KMS-11 (cell line): ENCODE measurements around the gene CTNNA3.

ENCODE experiments used
- H2AFZ ChIP-seq: fragments of 200-600 bp; sonication (generic); 2 replicates; pipeline ENCODE4 v1.6.1; 2016; ENCODE audit warnings: antibody characterized with exemption, mixed run types, low read depth
- H3K27ac ChIP-seq: fragments of 200-600 bp; sonication (generic); 2 replicates; pipeline ENCODE4 v1.6.1; 2016; ENCODE audit warnings: mild to moderate bottlenecking, mixed run types
- H3K27me3 ChIP-seq: fragments of 200-600 bp; sonication (generic); 2 replicates; pipeline ENCODE4 v1.6.1; 2017; ENCODE audit warnings: mild to moderate bottlenecking, low read depth, mixed run types, moderate library complexity; ENCODE audit not compliant: insufficient read depth
- H3K36me3 ChIP-seq: fragments of 200-600 bp; sonication (generic); 2 replicates; pipeline ENCODE4 v1.6.1; 2017; ENCODE audit warnings: mild to moderate bottlenecking, mixed run types; ENCODE audit not compliant: insufficient read depth
- H3K4me1 ChIP-seq: fragments of 200-600 bp; sonication (generic); 2 replicates; pipeline ENCODE4 v1.6.1; 2016; ENCODE audit warnings: mild to moderate bottlenecking, low read depth, mixed run types; ENCODE audit not compliant: poor library complexity, severe bottlenecking
- H3K4me2 ChIP-seq: fragments of 200-600 bp; sonication (generic); 2 replicates; pipeline ENCODE4 v1.7.0; 2016; ENCODE audit warnings: mild to moderate bottlenecking, mixed run types
- H3K4me3 ChIP-seq: fragments of 200-600 bp; sonication (generic); IDR thresholded peaks from 2 replicates; pipeline ENCODE4 v1.6.1; 2017; ENCODE audit warnings: low read depth, low read length, mixed read lengths; ENCODE audit not compliant: insufficient read depth
- H3K79me2 ChIP-seq: fragments of 200-600 bp; sonication (generic); 2 replicates; pipeline ENCODE4 v1.6.1; 2016; ENCODE audit warnings: low read depth, mixed run types; ENCODE audit not compliant: insufficient read depth
- H3K9ac ChIP-seq: fragments of 200-600 bp; sonication (generic); 2 replicates; pipeline ENCODE4 v1.6.1; 2016; ENCODE audit warnings: mild to moderate bottlenecking, mixed run types
- H4K20me1 ChIP-seq: fragments of 200-600 bp; sonication (generic); 2 replicates; pipeline ENCODE4 v1.6.1; 2016; ENCODE audit warnings: mild to moderate bottlenecking, mixed run types; ENCODE audit not compliant: insufficient read depth
- TF ChIP-seq, protein P1 (sequence below): fragments of 200-600 bp; sonication (generic); conservative IDR thresholded peaks from 2 replicates; pipeline ENCODE4 v1.6.1; 2017; ENCODE audit warnings: low read depth, mild to moderate bottlenecking, antibody characterized with exemption, low read length, moderate library complexity, mixed read lengths

CTNNA3 gene

DNA sequence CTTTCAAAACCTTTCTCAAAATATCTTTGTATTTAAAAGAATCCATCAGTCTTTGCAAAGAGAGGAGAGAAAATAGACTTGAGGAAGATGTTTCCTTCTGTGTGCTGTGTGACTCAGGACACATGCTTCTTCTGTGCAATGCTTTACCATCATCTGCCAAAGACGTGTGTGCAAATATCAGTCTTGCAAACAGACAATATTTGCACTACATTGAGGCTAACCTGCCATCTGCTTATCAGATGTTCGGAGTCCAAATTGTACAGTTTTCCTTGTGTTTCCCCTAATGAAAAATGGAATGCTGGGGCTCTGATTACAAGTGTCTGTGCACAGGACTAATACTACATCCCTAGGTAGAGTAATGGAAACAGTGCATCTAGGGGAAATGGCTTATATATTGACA is 1123.3 kb downstream of the CTNNA3 start:
- Histone ChIP-seq H3K9ac (no peak overlapping the region), H3K27ac (no peak overlapping the region), H3K4me2 (no peak overlapping the region), H3K36me3 (no peaks in the 10 kb centered on the region), H3K27me3 (no peaks in the 10 kb centered on the region), H3K4me1 (no peaks in the 10 kb centered on the region), H3K4me3 (no peak overlapping the region), H2AFZ (no peak overlapping the region), H4K20me1 (no peaks in the 10 kb centered on the region), H3K79me2 (no peaks in the 10 kb centered on the region)
- TF ChIP-seq, protein P1, sequence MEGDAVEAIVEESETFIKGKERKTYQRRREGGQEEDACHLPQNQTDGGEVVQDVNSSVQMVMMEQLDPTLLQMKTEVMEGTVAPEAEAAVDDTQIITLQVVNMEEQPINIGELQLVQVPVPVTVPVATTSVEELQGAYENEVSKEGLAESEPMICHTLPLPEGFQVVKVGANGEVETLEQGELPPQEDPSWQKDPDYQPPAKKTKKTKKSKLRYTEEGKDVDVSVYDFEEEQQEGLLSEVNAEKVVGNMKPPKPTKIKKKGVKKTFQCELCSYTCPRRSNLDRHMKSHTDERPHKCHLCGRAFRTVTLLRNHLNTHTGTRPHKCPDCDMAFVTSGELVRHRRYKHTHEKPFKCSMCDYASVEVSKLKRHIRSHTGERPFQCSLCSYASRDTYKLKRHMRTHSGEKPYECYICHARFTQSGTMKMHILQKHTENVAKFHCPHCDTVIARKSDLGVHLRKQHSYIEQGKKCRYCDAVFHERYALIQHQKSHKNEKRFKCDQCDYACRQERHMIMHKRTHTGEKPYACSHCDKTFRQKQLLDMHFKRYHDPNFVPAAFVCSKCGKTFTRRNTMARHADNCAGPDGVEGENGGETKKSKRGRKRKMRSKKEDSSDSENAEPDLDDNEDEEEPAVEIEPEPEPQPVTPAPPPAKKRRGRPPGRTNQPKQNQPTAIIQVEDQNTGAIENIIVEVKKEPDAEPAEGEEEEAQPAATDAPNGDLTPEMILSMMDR: no peak

DNA sequence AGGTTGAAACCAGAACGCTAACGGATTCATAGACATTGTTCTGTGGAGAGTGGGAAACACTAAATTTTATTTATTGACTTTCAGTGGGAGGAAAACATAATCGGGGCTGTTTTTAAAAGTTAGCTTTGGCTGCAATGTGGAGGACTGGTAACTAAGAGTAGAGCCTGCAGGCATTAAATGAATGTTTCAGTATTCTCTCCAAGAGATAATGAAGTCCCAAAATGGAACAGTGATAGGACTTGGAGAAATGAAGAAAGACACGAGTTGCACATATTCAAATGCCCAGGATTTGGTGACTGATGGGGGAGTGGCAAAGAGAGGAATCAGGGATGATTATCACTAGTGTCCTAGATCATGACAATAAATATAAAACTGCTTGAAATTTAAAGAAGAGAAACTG is 1130.0 kb downstream of the CTNNA3 start:
- H3K27me3 ChIP-seq: no peaks in the 10 kb centered on the region
- no peaks in the 10 kb centered on the region for H3K79me2 ChIP-seq
- H3K4me2 ChIP-seq: no peak overlapping the region
- H4K20me1 ChIP-seq: no peaks in the 10 kb centered on the region
- no peak overlapping the region for H3K27ac ChIP-seq
- TF ChIP-seq, protein P1: no peak
- no peaks in the 10 kb centered on the region for H3K36me3 ChIP-seq
- no peak overlapping the region for H3K9ac ChIP-seq
- no peaks in the 10 kb centered on the region for H3K4me1 ChIP-seq
- no peak overlapping the region for H3K4me3 ChIP-seq
- H2AFZ ChIP-seq: no peak overlapping the region

DNA sequence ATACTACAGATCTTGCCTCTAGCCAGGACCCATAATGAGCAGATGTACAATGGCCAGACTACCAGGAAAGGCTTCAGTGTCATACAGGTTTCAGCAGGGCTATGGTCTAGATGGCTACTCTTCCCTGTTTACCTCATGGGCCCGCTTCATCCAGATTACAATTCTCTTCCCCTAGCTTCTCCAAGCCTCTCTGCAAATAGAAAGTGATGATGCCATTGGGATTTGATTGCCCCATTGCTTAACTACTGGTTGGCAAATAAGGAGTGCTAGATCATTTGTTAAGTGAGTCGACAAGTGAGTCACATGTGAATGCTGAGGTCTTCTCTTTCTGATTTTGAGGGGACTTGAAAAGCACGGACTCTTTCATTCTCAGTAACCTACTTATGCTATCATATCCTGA is 1131.7 kb downstream of the CTNNA3 start:
- no peak overlapping the region for H3K4me3 ChIP-seq
- no peak overlapping the region for H2AFZ ChIP-seq
- TF ChIP-seq, protein P1: no peak

DNA sequence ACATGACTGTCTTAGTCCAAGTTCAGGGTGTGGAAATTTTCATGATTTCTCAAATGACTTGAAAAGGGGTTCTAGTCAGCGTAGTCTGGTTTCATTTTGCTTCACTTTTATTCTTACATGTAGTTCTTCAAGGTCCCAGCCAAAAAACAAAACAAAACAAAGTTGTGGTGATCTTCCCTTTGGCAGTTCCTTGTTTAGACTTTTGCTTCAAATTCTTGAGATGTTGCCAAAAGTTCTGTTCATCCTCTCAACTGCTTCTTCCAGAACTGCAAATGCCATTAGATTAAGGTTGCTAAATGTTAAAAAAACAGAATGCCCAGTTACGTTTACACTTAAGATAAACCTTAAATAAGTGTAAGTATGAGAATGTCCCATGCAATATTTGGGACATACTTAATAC is 1140.9 kb downstream of the CTNNA3 start:
- no peaks in the 10 kb centered on the region for H3K4me1 ChIP-seq
- no peak overlapping the region for H3K4me2 ChIP-seq
- no peaks in the 10 kb centered on the region for H3K27me3 ChIP-seq
- no peak overlapping the region for H3K4me3 ChIP-seq
- TF ChIP-seq, protein P1: no peak
- no peak overlapping the region for H2AFZ ChIP-seq
- H3K9ac ChIP-seq: no peak overlapping the region
- no peak overlapping the region for H3K27ac ChIP-seq
- H3K36me3 ChIP-seq: no peaks in the 10 kb centered on the region
- H4K20me1 ChIP-seq: no peaks in the 10 kb centered on the region
- H3K79me2 ChIP-seq: no peaks in the 10 kb centered on the region

More for the DNA sequence above, 1131.7 kb downstream of the CTNNA3 start:
- Histone ChIP-seq H3K27me3 (no peaks in the 10 kb centered on the region), H3K9ac (no peak overlapping the region), H3K4me1 (no peaks in the 10 kb centered on the region), H4K20me1 (no peaks in the 10 kb centered on the region), H3K27ac (no peak overlapping the region), H3K4me2 (no peak overlapping the region), H3K79me2 (no peaks in the 10 kb centered on the region), H3K36me3 (no peaks in the 10 kb centered on the region)

DNA sequence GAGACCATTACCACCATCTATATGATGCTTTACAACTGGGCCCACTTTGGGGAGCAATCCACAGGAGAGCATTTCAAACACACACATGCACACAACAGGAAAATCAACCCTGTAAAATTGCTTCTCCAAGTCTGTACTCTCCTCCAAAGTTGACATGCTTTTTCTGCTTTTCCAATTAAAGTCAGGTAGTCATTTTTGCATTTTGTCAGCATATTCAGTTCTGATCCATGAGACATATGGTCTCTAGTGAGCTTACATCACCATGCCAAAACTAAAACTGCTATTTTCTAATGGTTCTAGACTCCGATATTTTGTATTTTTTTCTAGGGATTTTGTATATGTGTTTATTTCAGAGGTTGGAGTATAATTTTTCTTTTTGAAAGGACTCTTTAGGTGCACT is 1143.7 kb downstream of the CTNNA3 start:
- Histone ChIP-seq H3K4me1 (no peaks in the 10 kb centered on the region), H3K79me2 (no peaks in the 10 kb centered on the region), H3K36me3 (no peaks in the 10 kb centered on the region), H3K27ac (no peak overlapping the region), H3K4me2 (no peak overlapping the region), H3K4me3 (no peak overlapping the region), H4K20me1 (no peaks in the 10 kb centered on the region), H3K27me3 (no peaks in the 10 kb centered on the region), H2AFZ (no peak overlapping the region), H3K9ac (no peak overlapping the region)
- TF ChIP-seq, protein P1: no peak
